HepG2 (cell line): ENCODE results near the gene TP73. TPM values are rescaled to one million over a fixed set of nuclear protein-coding genes. Genes with fewer than 3 reads are reported as not detected.

Experiments
- ATAC-seq: fragments of 200-7000 bp; cut with Tn5 transposase; 3 replicates; pipeline ENCODE4 v1.9.1; 2020; ENCODE audit warnings: mild to moderate bottlenecking, moderate library complexity
- BruUV-seq: library from RNA; stranded (reverse); fragments of 400-500 nt; replicated peaks from 2 replicates; lab custom pipeline; 2021; lab: Mats Ljungman, UMichigan
- CTCF ChIA-PET: fragments of 300-600 bp; formaldehyde crosslinking; extraction: SDS; loops from one replicate; lab custom pipeline; 2021; ENCODE audit warnings: low total read pairs, inconsistent platforms, low intra/inter-chr PET ratio; lab: Yijun Ruan, JAX
- POLR2A ChIA-PET: fragments of 350-600 bp; sonication (Branson Sonifier 250); formaldehyde crosslinking; loops from one replicate; lab custom pipeline; 2020; ENCODE audit warnings: antibody characterized with exemption, inconsistent platforms; lab: Yijun Ruan, JAX
- DNase-seq: peaks from one replicate; pipeline ENCODE4 v3.0.0-alpha.2; 2015; ENCODE audit warnings: low spot score
- FAIRE-seq: peaks from 3 replicates; lab custom pipeline; 2011; peaks lifted over from hg19 to GRCh38; lab: Jason Lieb, UNC
- H2AFZ ChIP-seq: one replicate; pipeline ENCODE4 v1.6.1; 2011; ENCODE audit warnings: low read length, inconsistent platforms
- H3K27ac ChIP-seq: fragments of 300-600 bp; 3 replicates; pipeline ENCODE4 v1.8.0; 2011; ENCODE audit warnings: mixed run types, mild to moderate bottlenecking, mixed read lengths, low read length, inconsistent platforms; ENCODE audit not compliant: insufficient read depth; ENCODE audit errors: extremely low read length
- H3K27me3 ChIP-seq, 2 experiments: fragments of 200-600 bp in 1 of 2; 2 replicates in 1 of 2; 3 replicates in 1 of 2; pipeline versions ENCODE4 v1.6.0 to v1.8.0; 2011; ENCODE audit warnings: low read length in 2 of 2, mild to moderate bottlenecking in 2 of 2, moderate library complexity in 2 of 2, inconsistent platforms in 1 of 2; ENCODE audit not compliant: insufficient read depth in 2 of 2, control insufficient read depth in 1 of 2
- H3K36me3 ChIP-seq, 2 experiments: fragments of 200-600 bp in 1 of 2; replicated peaks in 1 of 2; 2 replicates in 1 of 2; 3 replicates in 1 of 2; pipeline versions ENCODE4 v1.5.1 to v1.8.0; 2011; ENCODE audit warnings: low read length in 2 of 2, inconsistent platforms in 1 of 2; ENCODE audit not compliant: insufficient read depth in 2 of 2, control insufficient read depth in 1 of 2
- H3K4me1 ChIP-seq: 2 replicates; pipeline ENCODE4 v1.5.1; 2012; ENCODE audit warnings: low read length, inconsistent platforms; ENCODE audit not compliant: insufficient read depth
- H3K4me2 ChIP-seq: 2 replicates; pipeline ENCODE4 v1.6.0; 2011; ENCODE audit warnings: low read depth, low read length, inconsistent platforms
- H3K4me3 ChIP-seq, 3 experiments: fragments of 200-600 bp in 1 of 3; sonication (generic), shearing (Covaris generic) in 1 of 3; replicated peaks in 1 of 3; 2 replicates each; pipeline ENCODE4 v1.5.1; 2011 to 2016; ENCODE audit warnings: low read length in 3 of 3, inconsistent platforms in 2 of 3, low read depth in 2 of 3, mild to moderate bottlenecking in 2 of 3, control low read depth in 1 of 3, mixed read lengths in 1 of 3; ENCODE audit not compliant: insufficient read depth in 1 of 3
- H3K79me2 ChIP-seq: one replicate; pipeline ENCODE4 v1.6.1; 2011; ENCODE audit warnings: low read length, inconsistent platforms; ENCODE audit not compliant: insufficient read depth
- H3K9ac ChIP-seq: 2 replicates; pipeline ENCODE4 v1.6.0; 2011; ENCODE audit warnings: mild to moderate bottlenecking, low read depth, low read length, inconsistent platforms; ENCODE audit not compliant: insufficient read depth
- H3K9me3 ChIP-seq: 2 replicates; pipeline ENCODE4 v1.5.1; 2012; ENCODE audit warnings: mild to moderate bottlenecking, low read length
- H4K20me1 ChIP-seq: 2 replicates; pipeline ENCODE4 v1.6.0; 2011; ENCODE audit warnings: inconsistent platforms, mild to moderate bottlenecking, low read length, moderate library complexity; ENCODE audit not compliant: insufficient read depth
- MYC ChIP-seq: sonication (generic); formaldehyde crosslinking; IDR thresholded peaks from 2 replicates; pipeline ENCODE4 v1.9.0; 2021; ENCODE audit warnings: missing genetic modification reagents, borderline replicate concordance
- SPEN ChIP-seq: sonication (generic); formaldehyde crosslinking; IDR thresholded peaks from 2 replicates; pipeline ENCODE4 v1.5.1; 2020; ENCODE audit warnings: low read depth, mild to moderate bottlenecking, missing genetic modification reagents
- ZNF138 ChIP-seq: sonication (generic); formaldehyde crosslinking; IDR thresholded peaks from 2 replicates; pipeline ENCODE4 v1.5.0; 2020; ENCODE audit warnings: mild to moderate bottlenecking, low read depth, missing genetic modification reagents
- ZNF274 ChIP-seq: sonication (generic); formaldehyde crosslinking; IDR thresholded peaks from 2 replicates; pipeline ENCODE4 v1.5.1; 2020; ENCODE audit warnings: mild to moderate bottlenecking, missing genetic modification reagents
- ZNF773 ChIP-seq: sonication (generic); formaldehyde crosslinking; IDR thresholded peaks from 2 replicates; pipeline ENCODE4 v1.4.0; 2020; ENCODE audit warnings: missing genetic modification reagents, borderline replicate concordance
- WGBS: methylation state at CpG from one replicate; pipeline ENCODE4 v1.1.6; 2017; ENCODE audit warnings: low lambda C conversion rate; 5-methylcytosine and 5-hydroxymethylcytosine counted together
- in situ Hi-C: cut with HindIII; loops from 2 replicates; pipeline ENCODE4 v1.10.0; 2017; ENCODE audit warnings: low pct_unique_long_range_greater_than_20kb; ENCODE audit not compliant: extremely low pct_ligation_motif_present
- intact Hi-C: fragments of 100-400 bp; cut with micrococcal nuclease; formaldehyde crosslinking; loops from one replicate; pipeline ENCODE4 v1.10.0; 2022; ENCODE audit not compliant: unreplicated experiment
- polyA plus RNA-seq, 8 experiments: library from polyadenylated mRNA; depleted of rRNA in 3 of 8; stranded (reverse) in 7 of 8; unstranded in 1 of 8; fragments of >200 nt; fragmentation: Illumina TruSeq in 4 of 8; extraction: Trizol in 4 of 8; gene quantifications; 2 replicates each; pipeline versions ENCODE4 v1.2.1 to v1.2.3, GENCODE V29; 2011 to 2016; ENCODE audit warnings: low read depth in 4 of 8, missing spikeins in 1 of 8, mixed read lengths in 1 of 8; ENCODE audit not compliant: insufficient read depth in 1 of 8
- total RNA-seq, 5 experiments: library from RNA; depleted of rRNA; stranded (reverse); fragments of >200 nt; fragmentation: Illumina TruSeq; extraction: Trizol; gene quantifications; 2 replicates each; pipeline ENCODE4 v1.2.3, GENCODE V29; 2016; ENCODE audit warnings: low read depth in 1 of 5
- TF ChIP-seq, protein P1 (sequence below): sonication (generic); formaldehyde crosslinking; IDR thresholded peaks from 2 replicates; pipeline ENCODE4 v1.4.0; 2020; ENCODE audit warnings: missing genetic modification reagents
- TF ChIP-seq, protein P2 (sequence below): IDR thresholded peaks from 2 replicates; pipeline ENCODE4 v1.6.1; 2016; ENCODE audit warnings: missing genetic modification reagents, missing compliant biosample characterization
- TF ChIP-seq, protein P3 (sequence below): sonication (generic); formaldehyde crosslinking; IDR thresholded peaks from 2 replicates; pipeline ENCODE4 v1.8.1; 2023; ENCODE audit warnings: missing genetic modification reagents, mild to moderate bottlenecking, borderline replicate concordance

TP73 gene
- total and polyA plus RNA-seq, 2 of the 13 experiments (the other 11 are each of a cell fraction or from before 2014, with no cell fraction given) = 0.49 to 1.1 TPM

DNA sequence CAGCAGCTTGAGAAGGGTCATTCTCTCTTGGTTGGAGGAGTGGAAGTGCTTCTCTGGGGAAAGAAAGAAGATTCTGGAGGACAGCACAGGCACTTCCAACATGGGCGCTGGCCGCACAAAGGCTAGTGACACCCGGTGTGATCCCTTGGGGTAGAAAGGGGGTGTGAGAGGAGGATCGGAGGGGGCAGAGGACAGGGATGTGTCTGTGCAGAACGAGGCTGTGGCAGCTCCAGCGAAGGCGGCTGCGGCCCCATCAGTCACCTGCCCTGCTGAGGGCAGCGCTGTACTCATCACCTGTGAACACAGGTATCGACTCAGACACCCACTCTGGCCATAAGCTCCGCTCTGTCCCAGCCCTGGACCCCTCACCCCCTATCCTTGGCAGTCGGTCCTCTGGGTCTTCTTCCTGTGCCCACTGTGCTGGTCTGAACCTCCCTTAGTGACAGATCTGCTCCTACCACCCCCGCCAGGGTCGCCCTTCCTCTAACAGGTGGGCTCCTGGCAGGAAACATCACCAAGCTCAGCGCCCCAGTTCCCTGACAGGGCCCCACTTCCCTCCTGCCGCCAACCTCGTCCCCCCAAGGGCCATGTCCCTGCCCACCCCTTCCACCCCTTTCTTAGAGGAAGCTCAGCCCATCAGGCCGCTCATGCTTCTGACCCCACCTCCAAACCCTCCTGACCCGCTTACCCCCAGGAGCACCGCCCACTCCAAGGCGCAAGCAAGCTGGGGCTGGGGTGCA is 20.1 kb downstream of the TP73 start:
- DNase-seq (no peak), ATAC-seq (no peak)
- Histone ChIP-seq H3K36me3 (no peaks in the 10 kb centered on the region), H3K27me3 (no peaks in the 10 kb centered on the region; a peak in 1 of 5 replicates), H3K4me2 (no peak overlapping the region), H3K9me3 (no peaks in the 10 kb centered on the region), H2AFZ (no peak overlapping the region), H3K27ac (no peak overlapping the region), H3K79me2 (no peaks in the 10 kb centered on the region), H3K4me3 (no peak overlapping the region), H4K20me1 (peaks cover 3% of the 10 kb centered on the region; the same call in 1 of the 2 replicates), H3K9ac (no peak overlapping the region)
- in situ Hi-C loops (no loop called here), intact Hi-C loops (no loop called here)
- no TSS peak for BruUV-seq
- POLR2A ChIA-PET = no interaction called here
- TF ChIP-seq, protein P1, sequence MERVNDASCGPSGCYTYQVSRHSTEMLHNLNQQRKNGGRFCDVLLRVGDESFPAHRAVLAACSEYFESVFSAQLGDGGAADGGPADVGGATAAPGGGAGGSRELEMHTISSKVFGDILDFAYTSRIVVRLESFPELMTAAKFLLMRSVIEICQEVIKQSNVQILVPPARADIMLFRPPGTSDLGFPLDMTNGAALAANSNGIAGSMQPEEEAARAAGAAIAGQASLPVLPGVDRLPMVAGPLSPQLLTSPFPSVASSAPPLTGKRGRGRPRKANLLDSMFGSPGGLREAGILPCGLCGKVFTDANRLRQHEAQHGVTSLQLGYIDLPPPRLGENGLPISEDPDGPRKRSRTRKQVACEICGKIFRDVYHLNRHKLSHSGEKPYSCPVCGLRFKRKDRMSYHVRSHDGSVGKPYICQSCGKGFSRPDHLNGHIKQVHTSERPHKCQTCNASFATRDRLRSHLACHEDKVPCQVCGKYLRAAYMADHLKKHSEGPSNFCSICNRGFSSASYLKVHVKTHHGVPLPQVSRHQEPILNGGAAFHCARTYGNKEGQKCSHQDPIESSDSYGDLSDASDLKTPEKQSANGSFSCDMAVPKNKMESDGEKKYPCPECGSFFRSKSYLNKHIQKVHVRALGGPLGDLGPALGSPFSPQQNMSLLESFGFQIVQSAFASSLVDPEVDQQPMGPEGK = no peak
- TF ChIP-seq, protein P2, sequence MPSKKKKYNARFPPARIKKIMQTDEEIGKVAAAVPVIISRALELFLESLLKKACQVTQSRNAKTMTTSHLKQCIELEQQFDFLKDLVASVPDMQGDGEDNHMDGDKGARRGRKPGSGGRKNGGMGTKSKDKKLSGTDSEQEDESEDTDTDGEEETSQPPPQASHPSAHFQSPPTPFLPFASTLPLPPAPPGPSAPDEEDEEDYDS (CRISPR knock-in tag) = no peak
- TF ChIP-seq, all 625 proteins: peak for 0
- CTCF ChIA-PET = no interaction called here
- 78% methylated on average over 13 of the region's 21 CpGs for WGBS
- FAIRE-seq = no peak
- H3K4me1 ChIP-seq = peaks cover 19% of the 10 kb centered on the region

DNA sequence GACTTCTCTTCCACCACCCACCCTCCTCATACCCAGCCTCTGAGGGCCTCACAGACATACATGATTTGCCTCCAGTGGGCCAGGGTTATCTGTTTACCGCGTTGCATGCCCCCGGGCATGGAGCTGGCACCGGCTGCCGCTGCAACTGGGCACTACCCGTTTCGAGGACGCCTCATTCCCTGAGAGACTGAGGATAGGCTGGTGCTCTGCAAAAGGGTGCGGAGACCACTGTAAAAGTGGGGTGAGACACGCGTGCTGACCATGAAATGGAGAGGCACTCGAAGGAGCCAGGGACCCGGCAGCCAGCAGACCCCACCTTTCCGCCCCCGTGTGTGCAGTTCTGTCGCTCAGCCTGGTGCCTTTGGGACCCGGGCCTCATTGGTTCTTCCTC is 20.6 kb downstream of the TP73 start:
- Histone ChIP-seq H3K4me1 (peaks cover 13% of the 10 kb centered on the region), H3K4me3 (no peak overlapping the region), H4K20me1 (peaks cover 3% of the 10 kb centered on the region; the same call in 1 of the 2 replicates), H3K9ac (no peak overlapping the region), H3K27me3 (no peaks in the 10 kb centered on the region; a peak in 1 of 5 replicates), H3K4me2 (no peak overlapping the region), H3K9me3 (no peaks in the 10 kb centered on the region), H2AFZ (no peak overlapping the region), H3K27ac (no peak overlapping the region), H3K79me2 (no peaks in the 10 kb centered on the region), H3K36me3 (no peaks in the 10 kb centered on the region)
- no TSS peak for BruUV-seq
- ChIA-PET CTCF (no interaction called here), POLR2A (no interaction called here)
- ATAC-seq = no peak
- intact Hi-C loops = no loop called here
- in situ Hi-C loops = no loop called here
- no peak for FAIRE-seq
- 91% methylated on average over 16 of the region's 17 CpGs for WGBS
- no peak for TF ChIP-seq ZNF773 (CRISPR knock-in tag)
- TF ChIP-seq MYC (CRISPR knock-in tag) = no peak
- TF ChIP-seq, protein P3, sequence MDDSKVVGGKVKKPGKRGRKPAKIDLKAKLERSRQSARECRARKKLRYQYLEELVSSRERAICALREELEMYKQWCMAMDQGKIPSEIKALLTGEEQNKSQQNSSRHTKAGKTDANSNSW = no peak
- TF ChIP-seq ZNF138 = no peak
- TF ChIP-seq ZNF274 (CRISPR knock-in tag) = no peak
- no peak for TF ChIP-seq SPEN
- TF ChIP-seq, all 625 proteins: peak for 0
- no peak for DNase-seq
